ENCODE measurements around the gene SEMA6A.

DNA sequence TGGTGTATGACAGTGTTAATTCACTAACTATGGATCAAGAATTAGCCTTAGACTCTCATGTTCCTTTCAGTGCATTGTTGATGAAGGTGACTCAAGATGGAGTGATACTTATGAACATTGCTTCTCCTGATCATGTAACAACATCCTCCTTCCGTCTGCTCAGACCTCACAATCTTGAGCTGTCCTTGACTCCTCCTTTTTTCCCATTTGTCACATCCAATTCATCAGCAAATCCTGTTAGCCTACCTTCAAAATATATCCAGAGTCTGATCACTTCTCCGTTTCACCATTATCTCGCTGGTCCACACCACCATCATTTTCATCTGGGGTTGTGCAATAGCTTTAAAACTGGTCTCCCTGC, 9.2 kb upstream of the SEMA6A start:
- TF ChIP-seq, protein P1, sequence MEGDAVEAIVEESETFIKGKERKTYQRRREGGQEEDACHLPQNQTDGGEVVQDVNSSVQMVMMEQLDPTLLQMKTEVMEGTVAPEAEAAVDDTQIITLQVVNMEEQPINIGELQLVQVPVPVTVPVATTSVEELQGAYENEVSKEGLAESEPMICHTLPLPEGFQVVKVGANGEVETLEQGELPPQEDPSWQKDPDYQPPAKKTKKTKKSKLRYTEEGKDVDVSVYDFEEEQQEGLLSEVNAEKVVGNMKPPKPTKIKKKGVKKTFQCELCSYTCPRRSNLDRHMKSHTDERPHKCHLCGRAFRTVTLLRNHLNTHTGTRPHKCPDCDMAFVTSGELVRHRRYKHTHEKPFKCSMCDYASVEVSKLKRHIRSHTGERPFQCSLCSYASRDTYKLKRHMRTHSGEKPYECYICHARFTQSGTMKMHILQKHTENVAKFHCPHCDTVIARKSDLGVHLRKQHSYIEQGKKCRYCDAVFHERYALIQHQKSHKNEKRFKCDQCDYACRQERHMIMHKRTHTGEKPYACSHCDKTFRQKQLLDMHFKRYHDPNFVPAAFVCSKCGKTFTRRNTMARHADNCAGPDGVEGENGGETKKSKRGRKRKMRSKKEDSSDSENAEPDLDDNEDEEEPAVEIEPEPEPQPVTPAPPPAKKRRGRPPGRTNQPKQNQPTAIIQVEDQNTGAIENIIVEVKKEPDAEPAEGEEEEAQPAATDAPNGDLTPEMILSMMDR (IDR thresholded peaks at IDR 0.05; ENCODE audit: insufficient read depth, low read length) = no peak
- TF ChIP-seq, protein P2, sequence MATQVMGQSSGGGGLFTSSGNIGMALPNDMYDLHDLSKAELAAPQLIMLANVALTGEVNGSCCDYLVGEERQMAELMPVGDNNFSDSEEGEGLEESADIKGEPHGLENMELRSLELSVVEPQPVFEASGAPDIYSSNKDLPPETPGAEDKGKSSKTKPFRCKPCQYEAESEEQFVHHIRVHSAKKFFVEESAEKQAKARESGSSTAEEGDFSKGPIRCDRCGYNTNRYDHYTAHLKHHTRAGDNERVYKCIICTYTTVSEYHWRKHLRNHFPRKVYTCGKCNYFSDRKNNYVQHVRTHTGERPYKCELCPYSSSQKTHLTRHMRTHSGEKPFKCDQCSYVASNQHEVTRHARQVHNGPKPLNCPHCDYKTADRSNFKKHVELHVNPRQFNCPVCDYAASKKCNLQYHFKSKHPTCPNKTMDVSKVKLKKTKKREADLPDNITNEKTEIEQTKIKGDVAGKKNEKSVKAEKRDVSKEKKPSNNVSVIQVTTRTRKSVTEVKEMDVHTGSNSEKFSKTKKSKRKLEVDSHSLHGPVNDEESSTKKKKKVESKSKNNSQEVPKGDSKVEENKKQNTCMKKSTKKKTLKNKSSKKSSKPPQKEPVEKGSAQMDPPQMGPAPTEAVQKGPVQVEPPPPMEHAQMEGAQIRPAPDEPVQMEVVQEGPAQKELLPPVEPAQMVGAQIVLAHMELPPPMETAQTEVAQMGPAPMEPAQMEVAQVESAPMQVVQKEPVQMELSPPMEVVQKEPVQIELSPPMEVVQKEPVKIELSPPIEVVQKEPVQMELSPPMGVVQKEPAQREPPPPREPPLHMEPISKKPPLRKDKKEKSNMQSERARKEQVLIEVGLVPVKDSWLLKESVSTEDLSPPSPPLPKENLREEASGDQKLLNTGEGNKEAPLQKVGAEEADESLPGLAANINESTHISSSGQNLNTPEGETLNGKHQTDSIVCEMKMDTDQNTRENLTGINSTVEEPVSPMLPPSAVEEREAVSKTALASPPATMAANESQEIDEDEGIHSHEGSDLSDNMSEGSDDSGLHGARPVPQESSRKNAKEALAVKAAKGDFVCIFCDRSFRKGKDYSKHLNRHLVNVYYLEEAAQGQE (IDR thresholded peaks at IDR 0.05; ENCODE audit: insufficient replicate concordance, low read depth) = no peak
- no peak for TF ChIP-seq POLR2AphosphoS5 (IDR thresholded peaks at IDR 0.05; ENCODE audit: low read depth)
- no peak for TF ChIP-seq SPI1 (IDR thresholded peaks at IDR 0.05; ENCODE audit: borderline replicate concordance, low read depth)
- TF ChIP-seq GABPA (IDR thresholded peaks at IDR 0.05; ENCODE audit: low read depth) = no peak
